Left lung (tissue), 10 donors: Measurements from ENCODE around the gene CFAP299. TPM values are rescaled to one million over a fixed set of nuclear protein-coding genes. Genes with fewer than 3 reads are reported as not detected.

Source experiments
- ATAC-seq: fragments of 200-7000 bp; cut with Tn5 transposase; one replicate; pipeline ENCODE4 v1.9.1; 2020; ENCODE audit warnings: moderate library complexity
- DNase-seq, 4 donors: peaks; one replicate each; pipeline ENCODE4 v3.0.0-alpha.2; 2013 to 2020
- H3K27ac ChIP-seq, 2 donors: fragments of 200-600 bp; sonication (generic) in 1 of 2; one replicate each; pipeline versions ENCODE4 v1.5.0 to v1.8.0; 2020 to 2021
- H3K27me3 ChIP-seq, 2 donors: fragments of 200-600 bp; sonication (generic) in 1 of 2; one replicate each; pipeline versions ENCODE4 v1.5.0 to v1.8.0; 2020 to 2021
- H3K36me3 ChIP-seq, 2 donors: fragments of 200-600 bp; sonication (generic) in 1 of 2; one replicate each; pipeline versions ENCODE4 v1.5.0 to v1.8.0; 2020 to 2021
- H3K4me1 ChIP-seq, 2 donors: fragments of 200-600 bp; one replicate each; pipeline ENCODE4 v1.8.0; 2021
- H3K4me3 ChIP-seq, 2 donors: fragments of 200-600 bp; sonication (generic) in 1 of 2; one replicate each; pipeline versions ENCODE4 v1.5.0 to v1.8.0; 2020 to 2021; ENCODE audit warnings: mild to moderate bottlenecking in 1 of 2
- H3K9me3 ChIP-seq, 2 donors: fragments of 200-600 bp; sonication (generic) in 1 of 2; one replicate each; pipeline versions ENCODE4 v1.5.0 to v1.8.0; 2020 to 2021
- intact Hi-C, 2 donors: fragments of 100-400 bp; cut with DNase I; formaldehyde crosslinking; loops; one replicate each; pipeline versions ENCODE4 v1.11.2 to v1.14.2; 2022
- polyA plus RNA-seq, 6 donors: library from polyadenylated mRNA; unstranded; fragments of 120-200 nt; gene quantifications; one replicate each; pipeline ENCODE4 v1.2.1, GENCODE V29; 2013; ENCODE audit not compliant: insufficient read length in 6 of 6
- total RNA-seq, 2 donors: library from RNA; stranded (reverse); fragmentation: NEBNext Ultra II Directional; extraction: Animal tissue kit (Norgen Biotek cat#: 25700); gene quantifications; one replicate each; pipeline ENCODE4 v1.2.1, GENCODE V29; 2021
- TF ChIP-seq, protein P1 (sequence below), 2 donors: fragments of 200-600 bp; sonication (generic) in 1 of 2; IDR thresholded peaks; one replicate each; pipeline versions ENCODE4 v1.5.0 to v1.8.0; 2021; ENCODE audit warnings: antibody characterized with exemption in 2 of 2
- donor health status: DM: no; HTN: yes; CAD: no.
- donor health status: DM: no; HTN: no; CAD: no.

Gene CFAP299
- total and polyA plus RNA-seq, 8 donors, result 1.2 to 2.3 (median 1.6) TPM; not detected in 1

GRCh38 chr4:80608281-80608980, 272.9 kb downstream of the CFAP299 start:
- Histone ChIP-seq H3K4me1 (no peaks in the 10 kb centered on the region), H3K27me3 (no peaks in the 10 kb centered on the region), H3K27ac (no peak overlapping the region), H3K4me3 (no peak overlapping the region), H3K9me3 (no peaks in the 10 kb centered on the region), H3K36me3 (no peaks in the 10 kb centered on the region)
- TF ChIP-seq, protein P1, sequence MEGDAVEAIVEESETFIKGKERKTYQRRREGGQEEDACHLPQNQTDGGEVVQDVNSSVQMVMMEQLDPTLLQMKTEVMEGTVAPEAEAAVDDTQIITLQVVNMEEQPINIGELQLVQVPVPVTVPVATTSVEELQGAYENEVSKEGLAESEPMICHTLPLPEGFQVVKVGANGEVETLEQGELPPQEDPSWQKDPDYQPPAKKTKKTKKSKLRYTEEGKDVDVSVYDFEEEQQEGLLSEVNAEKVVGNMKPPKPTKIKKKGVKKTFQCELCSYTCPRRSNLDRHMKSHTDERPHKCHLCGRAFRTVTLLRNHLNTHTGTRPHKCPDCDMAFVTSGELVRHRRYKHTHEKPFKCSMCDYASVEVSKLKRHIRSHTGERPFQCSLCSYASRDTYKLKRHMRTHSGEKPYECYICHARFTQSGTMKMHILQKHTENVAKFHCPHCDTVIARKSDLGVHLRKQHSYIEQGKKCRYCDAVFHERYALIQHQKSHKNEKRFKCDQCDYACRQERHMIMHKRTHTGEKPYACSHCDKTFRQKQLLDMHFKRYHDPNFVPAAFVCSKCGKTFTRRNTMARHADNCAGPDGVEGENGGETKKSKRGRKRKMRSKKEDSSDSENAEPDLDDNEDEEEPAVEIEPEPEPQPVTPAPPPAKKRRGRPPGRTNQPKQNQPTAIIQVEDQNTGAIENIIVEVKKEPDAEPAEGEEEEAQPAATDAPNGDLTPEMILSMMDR (IDR thresholded peaks at IDR 0.05), result no peak
- no peak for DNase-seq
- intact Hi-C loops, result no loop called here
- ATAC-seq, result no peak

GRCh38 chr4:80610199-80610598, 274.7 kb downstream of the CFAP299 start:
- peaks cover 0 to 4% of the 10 kb centered on the region in 2 donors for H3K4me1 ChIP-seq
- intact Hi-C loops, result no loop called here
- no peaks in the 10 kb centered on the region for H3K27me3 ChIP-seq
- TF ChIP-seq, protein P1 (IDR thresholded peaks at IDR 0.05), result no peak
- no peak for ATAC-seq
- no peaks in the 10 kb centered on the region for H3K9me3 ChIP-seq
- no peak for DNase-seq
- H3K4me3 ChIP-seq, result no peak overlapping the region
- H3K27ac ChIP-seq, result no peak overlapping the region
- no peaks in the 10 kb centered on the region for H3K36me3 ChIP-seq

DNA sequence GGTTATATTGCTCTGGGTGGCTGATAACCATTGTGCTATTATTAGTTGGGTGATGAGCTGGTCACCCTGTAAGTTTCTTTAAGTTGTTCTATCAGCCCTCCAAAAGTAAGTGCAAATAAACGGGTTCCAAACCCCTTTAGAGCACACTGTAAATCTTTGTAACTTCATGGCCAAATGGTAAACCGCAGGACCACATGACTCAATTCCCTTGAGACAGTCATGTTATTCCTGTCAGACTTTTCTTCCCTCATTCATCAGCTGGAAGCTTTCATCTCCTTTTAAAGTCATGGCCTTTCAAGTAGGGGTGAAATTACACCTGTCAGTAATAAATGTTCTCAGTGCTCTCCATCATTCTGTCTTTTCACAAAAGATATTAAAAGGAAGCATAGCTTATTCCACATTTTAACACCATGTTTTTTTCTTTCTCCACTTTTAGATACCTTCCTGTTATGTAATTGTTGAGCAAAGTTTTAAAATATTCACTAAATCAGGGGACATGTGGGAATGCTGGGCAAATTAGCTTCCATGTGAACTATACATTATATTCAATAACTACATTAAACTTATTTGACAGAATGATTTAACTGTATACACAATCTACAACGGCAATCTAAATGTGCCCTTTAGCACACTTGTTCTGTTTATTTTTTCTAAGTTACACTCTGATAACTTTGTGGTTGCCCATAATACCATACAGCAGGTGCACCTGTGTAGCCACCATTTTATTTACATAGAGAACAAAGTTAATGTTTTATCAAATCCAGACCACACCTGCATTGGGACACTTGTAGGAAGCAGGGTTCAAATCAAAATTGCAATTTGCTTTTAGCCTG, 275.5 kb downstream of the CFAP299 start:
- Histone ChIP-seq H3K27ac (no peak overlapping the region), H3K4me3 (no peak overlapping the region), H3K4me1 (peaks cover 0 to 4% of the 10 kb centered on the region in 2 donors), H3K27me3 (no peaks in the 10 kb centered on the region), H3K9me3 (no peaks in the 10 kb centered on the region), H3K36me3 (no peaks in the 10 kb centered on the region)
- TF ChIP-seq, protein P1 (IDR thresholded peaks at IDR 0.05), result no peak
- peak; percentile 86 for ATAC-seq
- intact Hi-C loops, result no loop called here
- peak in 1 of 4 donors; percentile 34 for DNase-seq

DNA sequence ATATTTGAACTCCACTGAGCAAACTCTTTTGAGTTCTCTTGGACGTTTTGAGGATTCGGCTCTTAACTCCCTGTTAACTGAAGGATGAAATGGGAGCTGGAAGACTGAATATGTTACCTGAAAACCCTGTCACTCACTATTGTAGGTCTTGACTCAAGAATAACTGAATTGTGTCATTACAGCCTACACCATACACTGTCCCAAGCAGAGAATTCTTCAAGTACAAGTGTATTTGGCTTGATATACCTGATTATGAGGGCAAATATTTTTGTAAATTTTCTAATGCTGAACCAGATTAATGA, 276.1 kb downstream of the CFAP299 start:
- Histone ChIP-seq H3K27ac (no peak overlapping the region), H3K27me3 (no peaks in the 10 kb centered on the region), H3K9me3 (no peaks in the 10 kb centered on the region), H3K4me1 (peaks cover 0 to 4% of the 10 kb centered on the region in 2 donors), H3K36me3 (no peaks in the 10 kb centered on the region), H3K4me3 (no peak overlapping the region)
- intact Hi-C loops, result no loop called here
- TF ChIP-seq, protein P1 (IDR thresholded peaks at IDR 0.05), result no peak
- peak; percentile 68 for ATAC-seq
- no peak for DNase-seq

- Histone ChIP-seq H3K27ac (no peak overlapping the region), H3K9me3 (no peaks in the 10 kb centered on the region), H3K36me3 (no peaks in the 10 kb centered on the region), H3K4me1 (peaks cover 0 to 4% of the 10 kb centered on the region in 2 donors), H3K27me3 (no peaks in the 10 kb centered on the region), H3K4me3 (no peak overlapping the region)
- ATAC-seq, result no peak
- no peak for DNase-seq
- intact Hi-C loops, result no loop called here
- TF ChIP-seq, protein P1 (IDR thresholded peaks at IDR 0.05), result no peak
These were observed 277.9 kb downstream of the CFAP299 start for GRCh38 chr4:80613470-80613869.
